LNCAP (cell line): ENCODE results near the gene ZNF460.

Experiments
- CTCF ChIP-seq: fragments of 450-650 bp; IDR thresholded peaks from 2 replicates; pipeline ENCODE4 v1.5.1; 2017; ENCODE audit warnings: mild to moderate bottlenecking

The ZNF460 gene

GRCh38 chr19:57244513-57244912 is 35.8 kb upstream of the ZNF460 start:
- TF ChIP-seq CTCF, result no peak

- no peak for TF ChIP-seq CTCF
Measured at GRCh38 chr19:57245066-57245465, 35.2 kb upstream of the ZNF460 start.

- no peak for TF ChIP-seq CTCF
Measured at GRCh38 chr19:57245959-57246358, 34.3 kb upstream of the ZNF460 start.

GRCh38 chr19:57248646-57249045 is 31.6 kb upstream of the ZNF460 start:
- no peak for TF ChIP-seq CTCF

- no peak for TF ChIP-seq CTCF
Measured at GRCh38 chr19:57249329-57249728, 31.0 kb upstream of the ZNF460 start.

- no peak for TF ChIP-seq CTCF
Measured at GRCh38 chr19:57262044-57262443, 18.2 kb upstream of the ZNF460 start.

- no peak for TF ChIP-seq CTCF
Measured at GRCh38 chr19:57263244-57263741, 17.0 kb upstream of the ZNF460 start.

GRCh38 chr19:57267291-57267690 is 13.0 kb upstream of the ZNF460 start:
- TF ChIP-seq CTCF, result no peak
